ENCODE measurements around the gene SEC22B.
"Not testable (repeated sequence)": the region's sequence is repeated elsewhere in the genome, so short reads cannot be mapped to it uniquely, and the experiment has no call there.

SEC22B gene

DNA sequence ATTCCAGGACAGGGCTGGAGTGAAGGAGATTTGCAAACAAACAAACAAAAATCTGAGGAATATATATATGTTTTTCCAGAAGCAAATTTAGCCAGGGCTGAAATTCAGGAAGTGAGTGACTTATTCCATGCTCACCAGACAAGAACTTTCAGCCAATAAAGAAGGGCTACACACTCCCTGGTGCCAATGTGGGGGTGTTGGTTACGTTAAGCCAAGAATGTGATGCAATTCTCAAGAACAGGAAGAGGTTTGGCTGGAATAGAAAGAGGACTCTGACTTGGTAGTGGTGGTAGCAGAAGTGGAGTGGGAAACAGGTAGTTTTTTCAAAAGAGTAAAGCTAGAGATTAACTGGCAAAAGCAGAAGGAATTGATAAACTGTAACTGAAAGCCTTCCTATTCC is 31.7 kb downstream of the SEC22B start:
- DNase-seq, result not testable (repeated sequence)

DNA sequence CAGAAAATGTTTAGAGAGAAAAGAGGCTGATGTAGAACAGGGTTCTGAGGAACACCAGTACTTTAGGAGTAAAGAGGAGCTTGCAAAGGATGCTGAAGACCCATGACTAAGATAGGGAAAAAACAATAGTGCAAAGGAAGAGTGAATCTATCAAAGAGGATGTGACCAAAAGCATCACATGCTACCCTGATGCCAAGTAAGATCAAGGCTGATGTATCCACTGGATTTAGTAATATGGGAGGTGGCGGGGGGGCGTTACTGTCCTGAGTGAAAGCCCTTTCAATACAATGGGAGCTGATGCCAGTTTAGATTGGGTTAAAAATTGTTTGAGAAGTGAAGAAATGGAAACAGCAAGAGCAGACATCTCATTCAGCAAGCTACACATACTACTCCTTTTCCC is 32.2 kb downstream of the SEC22B start:
- DNase-seq, result peak in 1 of 2 donors; percentile 10

DNA sequence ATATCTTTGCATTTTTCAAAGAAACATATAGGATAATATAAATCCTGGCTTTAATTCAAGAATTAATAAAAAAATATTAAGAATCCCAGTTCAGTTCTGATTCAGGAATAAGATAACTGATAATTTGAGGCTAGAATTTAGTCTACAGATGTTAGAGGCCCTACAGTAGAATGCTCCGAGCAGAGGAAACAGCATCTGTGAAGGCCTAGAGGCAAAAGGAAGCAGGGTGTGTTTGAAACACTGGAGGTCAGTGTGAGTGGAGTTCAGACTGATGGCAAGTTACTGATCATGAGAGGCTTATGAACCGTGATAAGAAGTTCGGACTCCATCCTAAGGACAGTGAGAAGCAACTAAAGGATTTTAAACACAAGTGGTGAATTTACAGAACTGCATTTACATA is 33.0 kb downstream of the SEC22B start:
- not testable (repeated sequence) for DNase-seq

DNA sequence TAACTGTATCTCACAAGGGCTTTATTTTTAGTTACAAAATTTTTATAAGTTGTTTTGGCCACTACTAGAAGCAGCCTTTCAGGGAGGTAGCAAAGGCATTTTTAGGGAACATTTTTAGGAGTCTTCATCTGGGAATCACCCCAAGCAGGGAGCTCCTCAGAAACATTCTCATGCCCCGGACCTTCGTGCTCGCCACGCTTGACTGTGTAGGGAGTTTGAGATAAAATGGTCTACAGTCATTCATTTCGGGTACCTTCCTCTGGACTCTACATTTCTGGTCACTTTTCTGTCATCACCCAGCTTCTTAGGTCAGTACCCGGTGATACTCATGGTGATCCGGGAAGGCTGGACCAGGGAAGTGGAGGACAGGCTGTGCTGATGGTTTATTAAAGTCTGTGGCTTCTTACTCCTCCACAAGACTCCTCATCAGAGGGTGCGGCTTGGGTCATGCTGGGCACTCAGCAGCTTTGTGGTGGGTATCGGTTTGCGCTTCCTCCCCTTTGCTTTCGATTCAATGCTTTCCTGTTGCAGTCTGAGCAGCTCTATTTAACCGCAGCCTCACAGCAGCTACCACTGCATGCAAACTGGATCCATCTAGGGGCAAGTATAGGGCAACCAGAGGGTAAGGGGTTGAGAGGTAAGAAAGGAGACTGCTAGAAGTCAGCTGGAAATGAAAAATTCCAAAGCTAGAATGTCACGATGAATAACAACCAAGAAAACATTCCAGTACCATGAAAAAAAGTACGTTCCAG is 33.6 kb downstream of the SEC22B start:
- peak; percentile 34 to 39 for DNase-seq

DNA sequence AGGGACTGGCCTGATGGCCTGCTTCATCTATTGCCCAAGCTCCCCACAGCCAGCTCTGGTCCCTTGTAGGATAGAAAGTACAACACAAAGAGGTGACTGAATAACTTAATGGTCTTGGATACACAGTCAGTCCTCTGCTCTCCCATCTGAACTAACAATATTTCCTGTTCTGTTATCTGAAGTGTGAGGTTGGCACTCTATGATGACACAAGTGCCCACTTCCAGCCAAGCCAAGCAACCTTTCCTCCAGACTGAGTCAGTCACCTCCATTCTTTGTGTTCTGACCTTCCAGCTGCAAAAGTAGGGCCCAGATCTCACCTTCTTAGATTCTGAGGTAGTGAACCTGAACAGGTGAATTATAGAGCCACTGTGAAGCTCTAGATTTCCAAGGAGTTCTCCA is 34.5 kb downstream of the SEC22B start:
- DNase-seq, result not testable (repeated sequence)

DNA sequence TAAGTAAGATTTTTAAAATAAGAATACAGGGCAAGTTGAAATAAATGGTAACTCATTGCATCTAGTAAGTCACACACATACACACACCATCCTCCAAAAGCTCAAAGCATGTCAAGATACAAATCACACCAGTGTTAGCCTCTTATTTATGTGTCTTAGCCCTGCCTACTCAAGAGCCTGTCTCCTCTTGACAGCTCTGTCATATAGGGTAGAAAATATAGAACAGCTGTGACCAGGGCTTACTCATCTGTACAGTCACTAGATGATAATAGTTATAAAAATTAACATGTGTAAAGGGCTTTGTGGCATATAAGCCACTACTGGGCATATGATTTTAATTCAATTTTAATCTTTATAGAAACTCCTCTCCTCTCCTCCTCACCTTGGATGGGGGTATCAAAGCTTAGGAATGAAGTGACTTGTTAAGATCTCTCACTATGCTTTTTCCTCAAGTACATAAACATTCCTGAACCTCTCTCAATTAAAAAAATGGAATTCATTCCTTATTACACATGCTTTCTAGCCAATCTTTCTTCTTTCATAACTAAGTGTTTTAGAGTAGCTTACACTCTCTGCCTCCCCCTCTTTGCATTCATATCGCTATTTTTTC is 35.6 kb downstream of the SEC22B start:
- DNase-seq, result not testable (repeated sequence)

DNA sequence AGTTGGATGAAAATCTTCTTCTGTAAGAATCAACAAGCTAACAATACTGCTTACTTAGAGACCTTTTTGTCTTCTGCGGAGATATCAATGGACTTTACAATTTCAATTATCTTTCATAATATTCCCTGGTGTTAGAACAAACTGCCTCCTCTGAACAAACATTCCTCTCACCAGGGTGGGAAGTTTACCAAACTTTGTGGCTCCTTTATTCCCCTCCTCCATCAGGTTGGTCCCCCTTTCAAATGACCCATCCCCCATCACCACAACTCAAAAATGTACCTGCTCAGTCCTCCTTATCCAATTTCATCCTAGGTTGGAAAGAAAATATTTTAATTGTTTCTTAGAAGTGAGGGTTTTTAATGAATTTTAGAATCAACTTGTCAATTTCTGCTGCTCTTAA is 40.2 kb downstream of the SEC22B start:
- not testable (repeated sequence) for DNase-seq

DNA sequence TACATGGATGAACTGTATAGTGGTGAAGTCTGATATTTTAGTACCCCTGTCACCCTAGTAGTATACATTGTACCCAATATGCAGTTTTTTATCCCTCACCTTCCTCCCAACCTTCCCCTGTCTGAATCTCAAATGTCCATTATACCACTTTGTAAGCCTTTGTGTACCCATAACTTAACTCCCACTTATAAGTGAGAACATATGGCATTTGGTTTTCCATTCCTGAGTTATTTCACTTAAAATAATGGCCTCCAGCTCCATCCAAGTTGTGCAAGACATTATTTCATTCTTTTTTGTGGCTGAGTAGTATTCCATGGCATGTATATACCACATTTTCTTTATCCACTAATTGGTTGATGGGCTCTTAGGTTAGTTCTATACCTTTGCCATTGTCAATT is 42.4 kb downstream of the SEC22B start:
- not testable (repeated sequence) for DNase-seq

DNA sequence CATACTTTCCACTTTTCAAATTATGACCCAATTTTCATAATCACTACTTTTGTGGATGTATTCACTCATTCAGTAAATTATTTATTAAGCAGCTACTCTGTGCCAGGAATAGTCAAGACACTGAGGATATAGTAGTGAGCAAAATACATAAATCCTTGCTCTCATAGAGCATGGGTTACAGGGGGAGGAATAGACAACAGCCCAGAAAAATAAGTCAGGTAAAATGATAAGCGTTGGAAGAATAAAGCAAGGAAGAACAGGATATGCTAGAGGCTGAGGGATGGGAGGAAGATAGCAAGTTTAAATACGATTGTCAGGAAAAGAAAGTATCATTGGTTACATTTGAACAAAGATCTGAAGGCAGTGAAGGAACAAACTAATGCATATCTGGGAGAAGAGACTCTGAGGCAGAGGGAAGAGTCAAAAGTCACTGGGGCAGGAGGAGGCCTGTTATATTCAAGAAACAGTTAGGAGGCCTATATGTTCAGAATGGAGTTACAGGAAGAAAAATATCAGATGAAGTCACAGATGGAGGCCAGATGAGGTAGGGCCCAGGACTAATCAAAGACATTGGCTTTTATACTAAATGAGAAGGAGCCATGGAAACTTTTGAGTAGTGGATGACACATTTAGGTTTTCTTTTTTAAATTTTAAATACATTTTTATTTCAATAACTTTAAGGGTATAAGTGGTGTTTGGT is 42.9 kb downstream of the SEC22B start:
- no peak for DNase-seq

DNA sequence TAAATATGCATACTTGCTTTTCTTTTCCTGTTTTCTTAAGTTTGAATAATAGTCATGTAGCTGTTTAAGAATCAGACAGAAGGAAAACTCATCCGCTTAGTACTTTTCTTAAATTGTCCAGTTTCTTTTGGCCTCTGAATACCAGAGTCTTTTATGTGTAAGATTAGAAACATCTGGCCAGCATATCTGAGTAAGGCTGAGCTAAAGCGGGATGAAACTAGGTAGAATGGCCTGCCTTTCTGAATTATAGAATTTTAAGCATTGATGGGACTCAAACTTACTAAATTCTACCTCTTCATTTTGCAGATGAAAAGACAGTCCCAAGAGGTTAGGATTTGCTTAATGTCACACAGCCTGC is 43.9 kb downstream of the SEC22B start:
- not testable (repeated sequence) for DNase-seq

DNA sequence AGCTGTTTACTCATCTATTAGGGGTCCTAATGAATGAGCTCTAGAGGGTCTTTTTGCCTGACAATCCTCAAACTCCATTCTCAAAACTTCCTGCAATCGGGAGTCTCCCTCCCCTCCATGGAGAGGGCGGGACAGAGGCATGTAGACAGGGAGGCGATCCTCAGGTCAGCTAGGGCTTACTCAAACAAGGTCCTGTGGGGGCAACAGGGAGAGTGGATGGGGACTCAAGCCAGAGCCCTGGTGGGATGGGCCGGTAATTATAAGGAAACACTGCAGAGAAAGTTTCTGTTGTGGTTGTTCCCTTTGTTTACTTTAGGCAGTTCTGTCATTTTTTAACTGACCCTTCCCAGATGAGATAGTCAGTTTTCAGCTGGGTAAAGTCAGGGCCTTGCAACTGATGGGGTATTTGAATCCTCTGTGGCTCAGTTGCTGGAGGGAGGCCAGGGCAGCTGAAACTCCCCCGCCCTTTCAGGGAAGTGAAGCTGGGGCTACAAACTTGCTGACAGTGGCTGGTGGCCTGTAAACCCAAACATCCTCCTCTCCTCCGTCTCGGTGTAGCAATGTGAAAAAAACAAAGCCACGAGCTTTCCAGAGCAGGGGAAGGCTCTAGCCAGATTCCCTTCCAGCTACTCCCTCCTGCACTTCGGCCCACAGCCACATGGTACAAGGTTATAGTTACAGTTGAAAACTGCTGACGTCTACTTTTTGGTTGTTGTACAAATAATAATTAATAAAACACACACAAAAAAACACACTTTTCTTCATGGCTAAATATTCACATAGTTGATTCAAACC is 44.5 kb downstream of the SEC22B start:
- not testable (repeated sequence) for DNase-seq

DNA sequence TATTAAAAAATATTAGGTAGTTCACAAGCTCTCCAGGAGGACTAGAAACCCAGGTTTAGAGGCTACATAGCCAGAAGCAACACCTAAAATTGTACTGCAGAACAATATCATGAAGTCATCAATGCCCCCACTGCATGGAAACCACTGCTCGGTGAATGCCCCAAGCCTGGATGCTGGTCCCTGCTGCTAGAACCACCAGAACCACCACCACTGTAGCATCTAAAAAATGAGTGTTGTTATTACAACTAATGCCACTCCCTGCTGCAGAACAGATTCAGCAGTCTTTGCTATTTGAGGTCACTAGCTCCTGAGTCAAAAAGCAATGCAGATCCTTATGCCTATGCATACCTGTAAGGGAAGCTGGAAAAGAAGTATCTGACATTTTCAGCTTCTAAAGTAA is 48.4 kb downstream of the SEC22B start:
- DNase-seq, result not testable (repeated sequence)

DNA sequence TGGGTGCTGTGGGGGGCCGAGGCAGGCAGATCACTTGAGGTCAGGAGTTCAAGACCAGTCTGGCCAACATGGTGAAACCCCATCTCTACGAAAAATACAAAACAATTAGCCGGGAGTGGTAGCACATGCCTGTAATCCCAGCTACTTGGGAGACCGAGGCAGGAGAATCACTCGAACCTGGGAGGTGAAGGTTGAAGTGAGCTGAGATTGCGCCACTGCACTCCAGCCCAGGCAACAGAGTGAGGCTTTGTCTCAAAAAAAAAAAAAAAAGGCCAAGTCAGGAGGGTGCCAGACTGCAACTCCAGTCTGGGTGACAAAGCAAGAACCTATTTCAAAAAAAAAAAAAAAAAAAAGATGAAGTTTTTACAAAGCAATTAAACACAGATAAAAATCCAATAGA is 50.1 kb downstream of the SEC22B start:
- DNase-seq, result not testable (repeated sequence)

DNA sequence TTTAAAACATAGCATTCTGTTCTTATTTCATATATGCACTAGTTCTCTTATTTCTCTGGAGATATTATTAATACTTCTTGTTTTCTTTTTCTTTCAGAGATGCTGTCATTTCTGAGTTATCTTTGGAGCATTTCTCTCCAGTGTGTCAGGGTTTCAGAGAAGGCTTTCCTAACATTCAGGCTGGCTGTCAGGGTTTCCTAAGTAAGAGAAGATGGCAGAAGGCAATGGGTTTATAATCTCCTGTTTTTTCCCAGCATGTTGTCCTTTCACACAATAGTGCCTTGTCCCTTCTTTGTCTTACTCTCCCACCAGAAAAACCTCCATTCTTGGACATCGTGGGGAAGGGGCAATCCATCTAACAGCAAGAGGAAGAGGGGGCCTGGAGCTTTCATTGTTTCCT is 51.7 kb downstream of the SEC22B start:
- not testable (repeated sequence) for DNase-seq

DNA sequence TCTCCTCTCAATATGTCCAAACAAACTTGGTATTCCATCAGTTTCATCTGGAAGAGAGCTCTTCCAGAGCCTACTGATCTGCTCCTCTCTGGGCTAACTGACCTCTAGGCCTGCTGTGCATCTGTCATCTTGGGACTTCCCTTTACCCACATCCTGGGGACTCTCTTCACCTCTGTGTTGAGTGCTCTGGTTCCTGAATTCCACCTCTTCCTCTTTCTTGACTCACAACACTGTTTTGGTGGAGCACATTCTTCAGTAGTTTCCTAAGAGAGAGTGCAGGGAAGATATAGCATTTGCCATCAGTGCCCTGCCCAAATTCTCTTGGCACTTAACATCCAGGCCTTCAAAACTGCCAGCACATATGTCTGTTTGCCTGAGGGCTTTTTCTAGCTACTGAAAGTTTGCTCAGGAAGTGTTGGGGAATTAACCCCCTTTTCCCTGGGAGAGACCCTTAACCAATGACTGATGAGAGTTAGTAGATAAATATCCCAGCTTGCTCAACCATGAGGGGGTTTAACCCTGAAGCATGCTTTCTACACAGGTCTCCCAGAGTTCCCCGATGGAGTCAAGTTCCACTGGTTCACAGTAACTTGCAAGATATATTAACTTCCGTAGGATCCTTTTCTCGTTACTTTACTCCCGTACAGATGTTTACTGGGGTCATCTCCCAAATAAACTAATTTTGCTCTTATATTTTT is 52.4 kb downstream of the SEC22B start:
- DNase-seq, result not testable (repeated sequence)

DNA sequence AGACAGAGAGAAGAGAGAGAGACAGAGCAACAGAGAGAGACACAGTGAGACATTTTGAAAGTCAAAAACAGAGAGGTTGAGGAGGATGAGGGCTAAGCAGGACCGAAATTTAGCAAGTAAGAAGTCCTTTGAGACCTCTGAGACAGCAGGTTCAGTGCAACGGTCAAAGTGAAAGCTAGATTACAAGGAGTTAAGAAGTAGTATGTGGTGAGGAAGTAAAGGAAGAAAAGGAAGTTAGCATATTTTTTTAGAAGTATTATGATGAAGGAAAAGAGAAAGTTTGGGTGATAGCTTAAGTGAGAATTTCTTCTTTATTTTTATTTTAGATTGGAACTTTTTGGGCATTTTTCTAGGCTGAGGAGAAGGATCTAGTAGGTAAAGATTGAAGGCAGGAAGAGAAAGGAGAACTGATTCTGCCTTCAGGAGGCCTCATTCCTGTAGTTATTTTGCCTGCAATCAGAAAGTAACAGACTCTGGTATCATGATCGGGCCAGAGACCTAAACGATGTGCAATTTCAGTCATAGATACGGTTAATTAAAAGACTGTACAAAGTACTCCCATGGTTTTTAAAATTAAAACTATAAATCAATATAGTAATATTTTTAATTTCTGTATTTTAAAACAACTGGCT is 53.9 kb downstream of the SEC22B start:
- not testable (repeated sequence) for DNase-seq

DNA sequence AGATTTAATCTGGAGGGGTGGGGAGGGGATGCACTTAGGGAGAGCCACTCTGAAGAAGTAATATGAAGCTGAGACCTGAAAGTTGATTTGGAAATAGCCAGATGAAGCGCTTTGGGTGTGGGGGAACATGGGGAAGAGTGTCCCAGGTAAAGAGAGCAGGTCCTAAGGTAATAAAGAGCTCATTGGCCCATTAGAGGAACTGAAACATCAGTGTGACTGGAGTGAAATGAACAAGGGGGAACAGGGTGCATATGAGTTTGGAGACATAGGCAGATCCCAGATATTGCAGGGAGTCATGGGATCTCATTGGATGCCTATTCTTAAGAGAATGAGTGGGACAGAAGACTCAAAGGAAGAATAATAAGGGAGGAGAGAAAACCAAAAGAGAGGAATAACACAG is 54.5 kb downstream of the SEC22B start:
- not testable (repeated sequence) for DNase-seq

DNA sequence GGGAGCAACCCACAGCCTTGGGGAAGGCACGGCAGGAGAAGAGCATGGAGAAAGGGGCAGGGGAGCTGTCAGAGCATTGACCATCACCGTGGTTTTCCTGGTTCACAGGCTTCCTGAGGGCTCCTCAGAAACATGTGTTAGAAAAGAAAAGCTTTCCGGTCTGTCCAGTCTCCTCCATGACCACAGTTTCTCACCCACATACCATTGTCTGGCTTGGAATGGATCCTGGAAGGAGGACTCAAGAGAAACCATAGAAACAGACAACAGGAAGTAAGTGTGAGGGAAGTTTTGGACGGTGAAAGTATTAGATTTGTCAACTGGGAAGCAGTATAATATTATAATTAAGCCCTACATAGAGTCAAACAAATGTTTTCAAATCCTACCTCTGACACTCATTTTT is 55.8 kb downstream of the SEC22B start:
- not testable (repeated sequence) for DNase-seq

DNA sequence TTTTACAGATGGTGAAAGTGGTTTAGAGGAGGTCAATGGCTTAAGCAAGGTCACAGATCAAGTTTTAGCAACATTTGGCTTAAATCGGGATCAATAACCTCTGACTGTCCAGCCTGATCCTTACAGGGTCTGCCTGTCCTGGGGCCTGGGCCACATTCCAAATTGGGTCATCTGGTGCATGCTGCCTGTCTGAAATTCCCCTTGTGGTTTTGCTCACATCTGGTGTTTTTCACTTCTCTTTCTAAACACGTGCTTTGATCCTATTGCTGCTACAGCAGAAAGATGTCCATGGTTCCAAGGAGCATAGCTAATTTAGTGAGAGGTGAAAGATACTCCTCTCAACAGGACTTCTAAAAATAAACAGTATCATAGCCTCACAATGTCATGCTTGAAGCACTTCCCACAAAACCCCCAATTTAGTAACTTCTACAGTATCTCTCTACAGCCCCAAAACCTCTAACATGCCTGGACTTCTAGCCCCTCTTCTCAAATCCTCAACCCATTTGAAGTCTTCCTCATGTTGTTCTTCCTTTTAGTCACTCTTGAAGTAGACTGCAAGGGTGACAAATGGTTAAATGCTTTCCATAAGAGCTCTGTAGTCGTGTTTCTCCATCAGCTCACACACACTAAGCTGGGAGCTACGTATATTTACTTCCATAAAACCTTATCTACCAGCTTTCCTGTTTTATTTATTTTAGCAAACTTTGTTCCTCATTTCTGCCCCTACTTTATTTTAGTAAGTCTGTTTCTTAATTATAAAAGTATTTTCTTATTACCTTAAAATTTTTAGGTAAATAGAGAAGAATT is 58.7 kb downstream of the SEC22B start:
- not testable (repeated sequence) for DNase-seq

DNA sequence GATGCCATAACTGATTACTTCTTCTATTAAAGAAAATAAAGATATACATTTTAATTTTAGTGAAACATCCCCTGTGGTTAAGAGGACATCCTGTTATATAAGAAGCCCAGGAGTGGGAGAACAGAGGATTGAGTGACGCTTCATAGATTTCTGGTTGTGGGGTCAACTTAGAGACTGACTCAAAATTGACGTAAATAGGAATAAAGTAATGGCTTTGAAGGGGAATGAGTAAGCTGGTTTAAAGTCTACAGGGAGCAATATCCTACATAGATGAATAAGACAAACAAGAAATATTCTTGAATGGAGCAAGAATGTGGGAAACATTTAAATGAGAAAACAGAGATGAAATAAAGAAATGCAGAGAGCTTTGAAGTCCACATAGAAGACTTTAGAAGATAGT is 60.2 kb downstream of the SEC22B start:
- DNase-seq, result not testable (repeated sequence)

DNA sequence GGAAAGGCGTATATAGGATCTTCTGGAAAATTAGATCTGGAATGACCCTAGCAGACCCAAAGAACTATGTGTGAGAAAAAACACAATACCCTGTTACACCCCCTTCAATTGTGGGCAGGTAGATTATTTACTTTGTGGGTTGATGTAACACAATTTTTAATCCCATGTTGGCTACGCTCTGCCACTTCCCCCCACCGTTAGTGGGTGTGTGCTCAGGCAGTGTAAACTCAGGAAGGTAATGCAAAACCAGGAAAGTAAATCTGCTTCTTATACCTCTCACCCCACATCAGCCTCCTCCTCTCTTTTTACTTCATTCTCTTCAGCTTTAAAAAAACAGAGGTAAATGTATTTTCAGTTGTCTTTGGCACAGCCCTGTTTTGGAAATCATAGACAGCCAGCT is 63.2 kb downstream of the SEC22B start:
- not testable (repeated sequence) for DNase-seq
